GM19468 (cell line): ENCODE measurements around the gene TGDS.
A peak's percentile ranks its signal among the peaks of the same experiment; 100 is the strongest.
"Not testable (repeated sequence)": the region's sequence is repeated elsewhere in the genome, so short reads cannot be mapped to it uniquely, and the experiment has no call there.

Source experiments
- ATAC-seq: cut with Tn5 transposase; IDR thresholded peaks from one replicate; pipeline ENCODE4 v1.9.1; 2021; ENCODE audit warnings: mild to moderate bottlenecking, moderate library complexity, moderate number of reproducible peaks; ENCODE audit not compliant: unreplicated experiment; ENCODE audit errors: extremely low read depth

TGDS gene, protein sequence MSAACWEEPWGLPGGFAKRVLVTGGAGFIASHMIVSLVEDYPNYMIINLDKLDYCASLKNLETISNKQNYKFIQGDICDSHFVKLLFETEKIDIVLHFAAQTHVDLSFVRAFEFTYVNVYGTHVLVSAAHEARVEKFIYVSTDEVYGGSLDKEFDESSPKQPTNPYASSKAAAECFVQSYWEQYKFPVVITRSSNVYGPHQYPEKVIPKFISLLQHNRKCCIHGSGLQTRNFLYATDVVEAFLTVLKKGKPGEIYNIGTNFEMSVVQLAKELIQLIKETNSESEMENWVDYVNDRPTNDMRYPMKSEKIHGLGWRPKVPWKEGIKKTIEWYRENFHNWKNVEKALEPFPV

DNA sequence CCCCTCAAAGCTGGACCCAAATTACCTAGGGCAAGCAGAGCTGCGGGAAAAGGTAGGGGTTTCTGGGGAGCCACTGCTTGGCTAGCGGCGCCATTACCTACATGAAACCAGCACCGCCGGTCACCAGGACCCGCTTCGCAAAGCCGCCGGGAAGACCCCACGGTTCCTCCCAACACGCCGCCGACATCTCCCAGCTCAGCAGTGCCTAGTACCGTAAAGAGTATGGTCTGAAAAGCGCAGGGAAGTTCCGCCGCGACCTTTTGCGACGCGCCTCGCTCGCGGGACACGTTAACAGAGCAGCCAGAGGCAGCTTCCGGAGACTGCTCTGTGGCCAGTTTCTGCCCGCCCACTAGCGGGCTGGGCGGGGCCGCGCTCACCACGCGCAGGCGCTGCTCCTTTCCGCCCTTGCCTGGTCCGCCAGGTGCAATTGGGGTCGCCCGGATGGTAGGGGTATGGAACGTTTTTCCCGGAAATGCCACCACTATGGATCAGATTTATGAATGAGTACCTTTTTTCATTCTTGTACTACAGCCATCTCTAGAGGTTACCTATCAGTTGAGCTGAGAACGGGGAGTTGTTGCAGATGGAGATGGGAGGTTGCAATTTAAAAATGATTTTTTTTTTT is at the start of gene TGDS:
Gene TGDS (minus strand): TSS at position 203 of the 625 bp plus-strand sequence. CDS start 16 bp downstream, at position 187.
- peak; percentile 99 for ATAC-seq

DNA sequence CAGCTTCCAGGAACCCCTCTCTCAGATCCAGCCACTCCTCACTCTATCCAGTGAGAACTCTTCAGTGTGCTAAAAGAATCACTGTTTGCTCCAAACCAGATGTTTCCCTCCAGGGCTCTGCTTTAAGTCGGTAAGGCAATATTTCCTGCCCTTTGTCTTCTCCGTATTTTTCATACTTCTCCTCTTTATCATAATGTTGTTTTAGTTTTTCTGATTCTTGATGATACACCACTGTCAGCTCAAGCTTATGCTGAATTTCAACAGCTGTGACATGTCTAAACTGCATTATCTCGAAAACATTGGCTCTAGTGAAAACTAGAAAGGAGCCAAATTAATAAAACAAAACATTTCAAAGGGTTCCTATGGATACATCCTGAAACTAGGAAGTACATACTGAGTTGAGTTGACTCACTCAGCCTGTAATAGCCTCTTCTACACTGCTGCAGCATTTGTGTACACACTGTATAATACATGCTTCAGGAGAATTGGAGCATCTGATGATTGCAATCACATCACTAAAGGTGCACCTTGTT is 45.5 kb upstream of the TGDS start:
- ATAC-seq: no peak

DNA sequence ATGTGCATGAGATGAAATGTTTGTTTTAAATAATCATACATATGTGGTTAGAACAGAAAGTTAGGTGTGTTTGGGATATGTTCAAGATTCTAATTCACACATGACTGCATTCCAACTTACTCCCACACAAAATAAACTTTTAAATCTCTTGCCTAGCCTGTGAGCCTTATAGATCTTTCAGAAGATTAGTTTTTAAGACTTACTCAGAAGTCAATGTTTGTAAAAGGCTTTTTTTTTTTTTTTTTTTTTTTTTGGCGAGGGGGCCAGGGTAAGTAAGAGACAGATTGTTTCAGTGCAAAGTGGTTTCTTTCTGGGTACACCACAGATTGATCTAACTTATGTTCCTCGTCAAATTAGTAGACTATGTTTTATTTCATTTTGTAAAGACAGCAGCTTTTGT is 44.8 kb upstream of the TGDS start:
- no peak for ATAC-seq

DNA sequence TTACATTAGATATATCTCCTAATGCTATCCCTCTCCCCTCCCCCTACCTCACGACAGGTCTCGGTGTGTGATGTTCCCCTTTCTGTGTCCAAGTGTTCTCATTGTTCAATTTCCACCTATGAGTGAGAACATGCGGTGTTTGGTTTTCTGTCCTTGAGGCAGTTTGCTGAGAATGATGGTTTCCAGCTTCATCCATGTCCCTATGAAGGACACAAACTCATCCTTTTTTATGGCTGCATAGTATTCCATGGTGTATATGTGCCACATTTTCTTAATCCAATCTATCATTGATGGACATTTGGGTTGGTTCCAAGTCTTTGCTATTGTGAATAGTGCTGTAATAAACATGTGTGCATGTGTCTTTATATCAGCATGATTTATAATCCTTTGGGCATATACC is 41.7 kb upstream of the TGDS start:
- ATAC-seq: not testable (repeated sequence)

DNA sequence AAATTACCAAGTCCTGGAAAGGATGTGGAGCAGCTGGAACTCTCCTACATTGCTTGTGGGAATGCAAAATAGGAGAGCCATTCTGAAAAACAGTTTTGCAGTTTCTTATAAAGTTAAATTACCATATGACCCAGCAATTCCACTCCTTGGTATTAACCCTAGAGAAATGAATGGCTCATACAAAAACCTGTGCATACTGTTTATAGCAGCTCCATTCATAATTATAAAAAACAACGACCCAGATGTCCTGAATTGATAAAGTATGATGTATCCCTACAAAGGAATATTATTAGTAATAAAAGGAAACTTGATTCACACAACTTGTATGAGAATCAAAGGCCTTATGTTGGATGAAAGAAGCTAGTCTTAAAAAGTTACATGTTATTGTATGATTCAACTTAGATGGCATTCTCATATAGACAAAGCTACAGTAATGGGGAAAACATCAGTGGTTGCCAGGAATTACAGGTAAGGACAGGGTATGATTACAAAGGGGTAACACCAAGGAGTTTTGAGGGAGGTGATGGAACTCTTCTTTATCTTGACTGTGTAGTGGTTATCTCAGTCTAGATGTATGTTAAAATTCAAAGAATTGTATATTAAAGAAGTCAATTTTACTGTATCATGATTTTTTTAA is 41.1 kb upstream of the TGDS start:
- ATAC-seq: no peak

DNA sequence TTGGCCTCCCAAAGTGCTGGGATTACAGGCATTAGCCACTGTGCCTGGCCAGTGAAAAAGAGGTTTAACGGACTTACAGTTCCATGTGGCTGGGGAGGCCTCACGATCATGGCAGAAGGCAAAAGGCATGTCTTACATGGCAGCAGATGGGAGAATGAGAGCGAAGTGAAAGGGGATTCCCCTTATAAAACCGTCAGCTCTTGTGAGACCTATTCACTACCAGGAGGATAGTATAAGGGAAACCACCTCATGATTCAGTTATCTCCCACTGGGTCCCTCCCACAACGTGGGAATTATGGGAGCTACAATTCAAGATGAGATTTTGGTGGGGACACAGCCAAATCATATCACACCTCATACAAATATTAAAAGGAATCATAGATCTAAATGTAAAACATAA is 40.1 kb upstream of the TGDS start:
- not testable (repeated sequence) for ATAC-seq

DNA sequence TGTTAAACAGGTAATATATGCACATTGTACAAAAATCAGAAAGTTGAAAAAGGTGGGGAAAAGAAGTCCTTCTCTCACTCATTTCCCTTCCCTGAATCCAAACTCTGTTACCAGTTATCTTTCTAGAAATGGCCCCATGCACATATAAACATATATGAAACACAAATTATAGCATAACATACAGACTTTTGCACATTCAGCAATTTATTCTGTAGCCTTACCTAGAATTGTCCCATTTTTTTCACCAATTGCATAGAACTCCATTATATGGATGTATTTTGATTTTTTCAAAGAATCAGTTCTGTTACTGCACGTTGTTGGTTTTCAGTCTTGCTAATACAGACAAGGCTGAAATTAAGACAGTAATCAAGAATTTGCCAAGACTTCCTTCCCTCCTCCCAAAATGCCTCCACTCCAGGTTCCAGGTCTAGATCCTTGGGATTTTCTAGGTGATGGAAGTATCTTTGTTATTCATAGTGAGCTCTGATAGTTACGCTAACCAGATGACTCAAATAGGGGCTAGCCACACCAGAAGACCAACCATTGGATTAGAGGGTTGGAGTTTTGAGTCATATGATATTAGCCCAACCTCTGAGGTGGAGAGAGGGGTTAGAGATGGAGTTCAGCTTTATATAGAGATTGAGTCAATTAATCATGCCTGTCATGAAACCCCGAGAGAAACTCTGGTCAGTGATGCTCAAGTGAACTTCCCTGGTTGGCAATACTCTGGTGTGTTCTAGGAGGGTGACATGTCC is 36.5 kb upstream of the TGDS start:
- ATAC-seq: no peak

DNA sequence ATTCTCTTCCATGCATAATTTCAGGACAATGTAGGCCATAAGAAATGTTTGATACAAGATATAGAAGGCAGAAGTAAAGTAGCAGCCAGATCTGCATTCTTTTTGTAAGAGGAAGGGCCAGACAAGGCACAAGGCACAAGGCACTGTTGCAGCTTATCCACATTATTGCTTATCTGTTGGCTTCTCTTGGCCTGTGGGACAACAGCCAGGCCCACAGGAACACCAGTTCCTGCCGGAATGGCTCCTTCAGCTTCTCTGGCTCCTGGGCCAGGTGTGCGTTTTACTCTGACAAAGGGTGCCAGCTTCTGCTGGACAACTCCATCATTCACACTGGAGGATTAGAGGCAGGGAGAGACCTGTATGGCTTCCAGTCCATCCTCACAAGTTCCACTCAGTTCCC is 34.9 kb upstream of the TGDS start:
- no peak for ATAC-seq

DNA sequence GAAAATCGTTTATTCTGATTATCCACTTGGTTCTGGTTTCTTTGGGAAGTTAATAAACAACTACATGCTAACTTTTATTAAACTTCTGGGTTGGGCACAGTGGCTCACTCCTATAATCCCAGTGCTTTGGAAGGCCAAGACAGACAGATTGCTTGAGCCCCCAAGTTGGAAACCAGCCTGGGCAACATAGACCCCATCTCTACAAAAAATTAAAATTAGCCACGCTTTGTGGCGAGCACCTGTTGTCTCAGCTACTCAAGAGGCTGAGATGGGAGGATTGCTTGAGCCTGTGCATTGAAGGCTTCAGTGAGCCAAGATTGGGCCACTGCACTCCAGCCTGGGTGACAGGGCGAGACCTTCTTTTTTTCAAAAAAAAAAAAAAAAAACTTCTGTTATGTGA is 27.4 kb upstream of the TGDS start:
- ATAC-seq: no peak

DNA sequence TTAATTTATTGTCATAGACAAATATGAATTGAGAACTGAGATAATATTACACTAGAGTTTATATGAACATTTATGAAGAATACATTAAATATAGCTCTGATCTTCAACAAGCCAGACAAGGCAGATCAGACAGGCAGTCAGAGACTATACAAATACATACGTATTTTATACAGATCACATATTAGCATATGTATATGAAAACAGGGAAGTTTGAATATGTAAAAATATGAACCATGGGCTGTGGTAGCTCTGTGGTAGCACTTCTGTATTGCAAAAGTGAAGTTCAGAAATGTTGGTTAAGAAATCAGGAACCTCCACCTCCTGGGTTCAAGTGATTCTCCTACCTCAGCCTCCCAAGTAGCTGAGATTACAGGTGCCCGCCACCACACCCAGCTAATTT is 26.4 kb upstream of the TGDS start:
- no peak for ATAC-seq

DNA sequence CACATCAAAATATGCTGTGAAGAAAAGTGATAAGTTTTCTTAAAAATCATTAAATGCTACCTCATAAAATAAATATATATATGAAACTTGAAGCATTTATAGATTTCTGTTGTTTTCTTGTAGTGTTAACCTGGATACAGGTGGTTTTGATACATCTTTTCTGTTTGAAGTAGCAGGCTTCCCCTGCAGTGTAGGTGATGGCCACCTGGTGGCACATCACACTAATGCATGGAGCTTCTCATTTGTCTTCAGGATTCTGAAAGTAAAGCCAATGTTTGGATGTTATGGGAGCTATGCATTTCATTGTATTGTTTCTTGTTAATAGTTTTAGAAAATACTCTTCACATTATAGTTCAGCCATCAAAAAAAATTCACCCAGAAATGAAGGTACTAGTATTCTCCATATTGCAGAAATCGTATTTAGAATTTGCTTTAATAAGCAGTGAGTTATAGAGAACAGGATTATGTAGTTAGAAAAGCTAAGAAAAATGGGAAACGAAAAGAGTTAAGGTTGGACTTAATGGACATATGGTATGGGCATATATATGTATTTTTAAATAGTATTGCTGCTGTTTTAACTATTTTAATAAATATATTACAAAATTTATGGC is 24.4 kb upstream of the TGDS start:
- ATAC-seq: peak; percentile 80

DNA sequence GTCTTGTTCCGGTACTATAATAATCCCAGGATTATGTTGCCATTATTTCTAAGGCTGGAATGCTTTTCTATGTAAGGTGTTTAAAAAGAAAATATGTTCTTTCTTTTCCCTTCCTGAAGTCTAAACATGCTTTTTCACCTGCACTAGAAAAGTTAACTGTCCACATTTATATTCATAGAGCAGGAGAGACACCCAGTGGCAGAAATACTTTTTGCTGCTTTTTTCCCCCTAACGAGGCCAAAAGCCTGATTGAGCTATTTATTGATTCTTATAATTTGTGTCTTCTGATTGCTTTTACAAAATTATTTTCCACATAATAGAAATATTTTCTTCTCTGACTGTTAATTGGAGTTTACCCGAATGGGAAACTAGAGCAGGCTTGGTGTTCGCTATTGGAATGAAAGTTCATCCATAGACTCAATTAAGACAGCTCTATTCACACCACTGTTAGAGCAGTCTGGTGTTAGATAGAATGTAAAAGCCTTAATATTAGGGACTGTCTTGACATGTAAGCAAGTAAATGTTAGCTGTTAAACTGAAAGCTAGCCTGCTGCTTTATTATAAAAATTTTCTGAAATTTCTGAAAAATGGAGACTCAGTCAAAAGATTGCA is 21.5 kb upstream of the TGDS start:
- peak; percentile 35 for ATAC-seq

DNA sequence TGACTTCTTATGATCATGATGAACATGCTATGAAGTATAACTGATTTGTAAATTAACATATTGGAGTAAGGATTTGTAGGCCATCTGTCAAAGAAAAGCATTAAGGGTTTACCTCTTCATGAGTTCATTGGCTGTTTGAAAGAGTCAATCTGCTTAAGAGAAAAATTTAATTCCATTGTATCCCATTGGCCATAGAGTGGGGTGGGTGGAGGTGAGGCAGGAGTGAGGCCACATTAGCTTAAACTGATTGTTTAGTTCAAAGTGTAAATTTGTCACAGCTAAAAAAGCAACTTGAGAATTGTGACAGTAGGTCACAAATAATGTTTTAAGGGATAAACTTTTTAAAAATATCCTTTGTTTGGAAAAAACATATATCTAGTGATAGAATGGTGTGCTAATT is 17.1 kb upstream of the TGDS start:
- no peak for ATAC-seq

DNA sequence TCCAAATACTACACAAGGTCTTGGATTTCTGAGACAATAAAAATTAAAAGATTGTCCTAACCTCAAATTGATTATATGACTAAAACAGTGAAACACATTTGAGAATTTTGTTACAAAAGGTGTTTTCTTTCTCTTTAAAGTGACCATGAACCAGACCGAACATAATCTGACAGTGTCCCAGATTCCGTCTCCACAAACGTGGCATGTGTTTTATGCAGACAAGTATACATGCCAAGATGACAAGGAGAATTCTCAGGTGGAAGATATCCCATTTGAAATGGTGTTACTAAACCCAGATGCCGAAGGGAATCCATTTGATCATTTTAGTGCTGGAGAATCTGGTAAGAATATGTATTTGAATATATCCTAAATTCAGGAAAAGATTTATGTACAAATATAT is 16.1 kb upstream of the TGDS start:
- ATAC-seq: no peak

DNA sequence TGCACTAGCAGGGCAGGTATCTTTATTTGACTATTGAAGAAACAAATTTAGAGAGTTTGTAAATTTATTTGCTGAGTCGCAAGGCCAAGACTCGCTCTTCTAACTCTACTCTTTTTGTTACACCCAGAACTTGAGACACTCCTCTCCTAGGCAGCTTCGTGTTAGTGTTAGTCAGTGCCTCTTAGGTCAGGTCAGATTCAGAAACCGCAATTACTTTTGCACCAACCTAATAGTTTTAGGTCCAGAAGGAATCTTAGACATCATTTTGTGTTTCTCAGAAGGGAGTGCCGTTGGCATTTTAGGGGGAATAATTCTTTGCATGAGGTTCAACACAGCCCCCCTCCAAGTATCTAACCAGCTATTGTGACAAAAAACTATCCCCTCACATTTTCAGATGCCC is 14.5 kb upstream of the TGDS start:
- ATAC-seq: no peak

DNA sequence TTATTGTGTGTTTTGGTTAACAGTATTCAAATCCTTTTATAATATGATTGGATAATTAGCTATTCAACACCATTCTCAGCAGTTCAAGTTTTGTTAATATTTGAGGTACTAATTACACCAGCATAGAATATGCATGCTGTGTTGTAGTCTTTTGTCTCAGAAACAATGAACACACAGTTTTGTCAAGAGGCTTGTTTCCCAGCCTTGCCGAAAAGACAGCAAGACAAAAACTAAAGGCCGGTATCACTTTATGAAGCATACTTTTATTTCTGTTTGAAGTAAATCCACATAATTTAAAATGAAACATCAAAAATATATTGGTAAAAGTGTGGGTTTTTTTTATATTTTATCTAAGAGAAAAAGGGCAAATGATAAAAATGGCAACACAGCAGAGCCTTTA is 13.2 kb upstream of the TGDS start:
- no peak for ATAC-seq

DNA sequence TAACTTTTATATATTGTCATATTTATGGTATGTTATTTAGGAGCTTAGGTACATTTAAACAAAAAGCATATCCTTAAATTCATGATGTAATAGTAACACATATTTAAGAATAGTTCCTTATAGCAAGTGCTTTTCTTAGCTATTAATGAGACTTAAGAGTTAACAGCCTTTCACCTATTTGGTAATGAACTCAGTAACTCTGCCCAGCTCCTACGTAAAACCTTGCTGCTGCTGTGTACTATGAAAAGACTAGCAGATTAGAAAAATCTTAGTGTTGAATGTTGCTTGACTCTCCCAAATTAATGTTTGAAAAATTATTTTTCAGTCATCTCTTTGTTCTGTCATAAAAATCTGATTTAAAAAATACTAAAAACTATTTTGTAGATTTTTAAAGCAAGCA is 12.6 kb upstream of the TGDS start:
- no peak for ATAC-seq

DNA sequence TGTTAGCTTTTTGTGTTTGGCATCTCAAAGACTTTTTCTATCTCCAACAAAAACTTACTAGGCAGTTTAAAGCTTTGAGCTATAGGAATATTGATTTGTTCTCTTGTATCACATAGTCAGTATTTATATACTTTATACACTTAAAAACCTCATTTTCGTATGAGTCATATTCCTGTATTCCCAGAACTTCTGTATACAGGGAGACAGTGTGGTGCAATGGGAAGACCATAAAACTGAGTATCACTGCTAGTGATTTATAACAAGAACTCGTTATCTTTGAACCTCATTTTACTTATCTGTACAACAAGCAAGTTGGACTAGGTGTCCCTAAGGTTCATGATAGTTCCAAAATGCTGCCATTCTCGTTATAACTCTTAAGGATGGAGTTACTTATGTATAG is 12.0 kb upstream of the TGDS start:
- no peak for ATAC-seq

DNA sequence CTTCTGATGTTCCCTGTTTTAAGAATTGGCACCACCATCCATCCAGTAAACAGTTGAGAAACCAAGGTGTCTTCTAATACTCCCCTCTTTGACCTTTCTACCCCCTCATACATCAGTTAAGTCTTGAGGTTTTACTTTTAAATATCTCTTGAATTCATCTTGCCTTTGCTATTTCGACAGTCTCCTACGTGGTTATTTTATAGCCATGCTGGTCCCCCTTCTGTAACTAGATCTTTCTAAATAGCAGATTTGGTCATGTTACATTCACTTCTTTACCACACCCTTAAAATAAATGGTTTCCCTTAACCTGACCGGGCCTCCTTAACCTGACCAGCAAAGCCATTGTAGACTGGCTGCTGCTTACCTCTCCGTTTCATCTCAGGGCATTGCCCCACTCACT is 11.1 kb upstream of the TGDS start:
- ATAC-seq: no peak

DNA sequence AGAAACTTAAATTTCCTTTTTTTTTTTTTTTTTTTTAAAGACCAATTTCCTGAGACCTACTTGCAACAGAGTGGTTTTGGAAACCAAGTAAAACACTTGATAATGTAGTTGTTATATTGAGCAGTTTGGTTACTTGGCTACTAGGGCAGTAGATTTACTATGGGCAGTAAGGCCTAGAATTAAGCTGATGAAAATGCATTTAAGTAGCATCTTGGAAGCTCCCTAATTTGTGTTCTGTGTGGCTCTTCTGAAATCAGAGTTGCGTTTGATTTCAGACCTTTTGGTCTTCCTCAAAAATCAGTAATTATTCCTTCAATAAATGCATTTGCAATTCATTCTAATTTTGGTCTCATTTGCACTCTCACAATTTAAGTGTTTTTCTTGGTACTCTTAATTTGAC is 6.5 kb upstream of the TGDS start:
- ATAC-seq: no peak
